ENCODE data around the gene ARL15.

GRCh38 chr5:54178991-54179390 lies 131.4 kb downstream of the ARL15 start:
- no peak for TF ChIP-seq EZH2 (IDR thresholded peaks at IDR 0.05)
- TF ChIP-seq POLR2AphosphoS5 (IDR thresholded peaks at IDR 0.05; ENCODE audit: borderline replicate concordance, low read depth, low read length) = no peak
- TF ChIP-seq FOXP2 (optimal IDR thresholded peaks at IDR 0.05; ENCODE audit: control extremely low read depth, extremely low read length, insufficient read depth) = no peak
